Measurements from ENCODE around the gene SUPT7L. TPM values are rescaled to one million over a fixed set of nuclear protein-coding genes. Genes with fewer than 3 reads are reported as not detected.

SUPT7L gene
- total and polyA plus RNA-seq, 7 donors, result 17.1 to 33.8 (median 21.1) TPM

DNA sequence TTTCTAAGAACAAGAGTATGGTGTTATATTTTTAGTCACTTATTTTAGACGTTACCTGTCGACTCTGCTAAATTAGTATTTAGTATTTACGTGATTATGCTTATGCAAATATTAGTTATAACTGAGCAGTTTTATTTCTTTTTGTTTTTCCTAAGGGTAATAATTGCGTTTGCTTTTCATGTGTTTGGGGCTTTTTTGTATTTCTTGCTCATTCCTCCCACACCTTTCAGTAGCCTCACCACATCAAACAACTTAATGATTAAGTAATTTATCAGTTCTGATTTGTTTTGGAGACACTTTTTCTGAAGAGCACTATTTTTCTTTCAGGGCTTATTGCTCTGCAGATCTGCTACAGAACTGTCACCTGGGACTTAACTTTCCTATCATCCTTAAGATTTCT, 7.8 kb upstream of the SUPT7L start:
- Histone ChIP-seq H3K27ac (no peak overlapping the region), H3K4me1 (no peaks in the 10 kb centered on the region), H3K27me3 (ENCODE audit: insufficient read depth in 3 of 3, low read length in 2 of 3) (no peaks in the 10 kb centered on the region), H3K4me3 (no peak overlapping the region), H3K36me3 (ENCODE audit: insufficient read depth in 1 of 2, low read depth in 1 of 2) (peaks cover 3 to 87% of the 10 kb centered on the region in 2 donors), H3K9me3 (no peaks in the 10 kb centered on the region)
- DNase-seq (no peak), ATAC-seq (no peak)
- intact Hi-C loops (cut with DNase I), result no loop called here
- WGBS, 3 donors, result 87 to 96% (median 92%) methylated on average over 4 of the region's 4 CpGs
- TF ChIP-seq, protein P1, sequence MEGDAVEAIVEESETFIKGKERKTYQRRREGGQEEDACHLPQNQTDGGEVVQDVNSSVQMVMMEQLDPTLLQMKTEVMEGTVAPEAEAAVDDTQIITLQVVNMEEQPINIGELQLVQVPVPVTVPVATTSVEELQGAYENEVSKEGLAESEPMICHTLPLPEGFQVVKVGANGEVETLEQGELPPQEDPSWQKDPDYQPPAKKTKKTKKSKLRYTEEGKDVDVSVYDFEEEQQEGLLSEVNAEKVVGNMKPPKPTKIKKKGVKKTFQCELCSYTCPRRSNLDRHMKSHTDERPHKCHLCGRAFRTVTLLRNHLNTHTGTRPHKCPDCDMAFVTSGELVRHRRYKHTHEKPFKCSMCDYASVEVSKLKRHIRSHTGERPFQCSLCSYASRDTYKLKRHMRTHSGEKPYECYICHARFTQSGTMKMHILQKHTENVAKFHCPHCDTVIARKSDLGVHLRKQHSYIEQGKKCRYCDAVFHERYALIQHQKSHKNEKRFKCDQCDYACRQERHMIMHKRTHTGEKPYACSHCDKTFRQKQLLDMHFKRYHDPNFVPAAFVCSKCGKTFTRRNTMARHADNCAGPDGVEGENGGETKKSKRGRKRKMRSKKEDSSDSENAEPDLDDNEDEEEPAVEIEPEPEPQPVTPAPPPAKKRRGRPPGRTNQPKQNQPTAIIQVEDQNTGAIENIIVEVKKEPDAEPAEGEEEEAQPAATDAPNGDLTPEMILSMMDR (IDR thresholded peaks at IDR 0.05), result no peak

DNA sequence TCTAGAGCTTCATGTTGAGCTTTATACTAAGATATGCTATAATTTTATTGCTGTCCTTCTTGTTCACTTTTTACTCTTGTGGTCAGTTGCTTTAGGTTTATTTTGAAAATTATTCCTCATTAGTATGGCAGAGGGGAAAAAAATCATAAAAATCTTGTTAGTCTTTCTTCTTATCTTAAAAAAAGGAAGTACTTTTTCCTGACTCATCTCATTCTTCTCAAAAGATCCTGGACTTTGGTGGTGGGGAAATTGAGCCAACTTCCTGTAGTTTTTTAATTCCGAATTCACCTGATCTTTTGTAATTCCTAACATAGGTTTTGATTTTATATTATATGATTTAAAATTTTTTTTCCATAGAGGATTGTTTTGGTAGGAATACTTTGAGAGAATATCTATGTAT, 4.0 kb upstream of the SUPT7L start:
- ATAC-seq (no peak), DNase-seq (no peak)
- no peak overlapping the region for H3K4me3 ChIP-seq
- H3K36me3 ChIP-seq (ENCODE audit: insufficient read depth in 1 of 2, low read depth in 1 of 2), result peaks cover 0 to 71% of the 10 kb centered on the region in 2 donors
- H3K9me3 ChIP-seq, result no peaks in the 10 kb centered on the region
- peaks cover 20% of the 10 kb centered on the region for H3K4me1 ChIP-seq
- H3K27me3 ChIP-seq (ENCODE audit: insufficient read depth in 3 of 3, low read length in 2 of 3), result no peaks in the 10 kb centered on the region
- no peak overlapping the region for H3K27ac ChIP-seq
- WGBS, 3 donors, result 74 to 81% (median 80%) methylated on average over 1 of the region's 1 CpG
- TF ChIP-seq, protein P1 (IDR thresholded peaks at IDR 0.05), result no peak
- intact Hi-C loops (cut with DNase I), result no loop called here

DNA sequence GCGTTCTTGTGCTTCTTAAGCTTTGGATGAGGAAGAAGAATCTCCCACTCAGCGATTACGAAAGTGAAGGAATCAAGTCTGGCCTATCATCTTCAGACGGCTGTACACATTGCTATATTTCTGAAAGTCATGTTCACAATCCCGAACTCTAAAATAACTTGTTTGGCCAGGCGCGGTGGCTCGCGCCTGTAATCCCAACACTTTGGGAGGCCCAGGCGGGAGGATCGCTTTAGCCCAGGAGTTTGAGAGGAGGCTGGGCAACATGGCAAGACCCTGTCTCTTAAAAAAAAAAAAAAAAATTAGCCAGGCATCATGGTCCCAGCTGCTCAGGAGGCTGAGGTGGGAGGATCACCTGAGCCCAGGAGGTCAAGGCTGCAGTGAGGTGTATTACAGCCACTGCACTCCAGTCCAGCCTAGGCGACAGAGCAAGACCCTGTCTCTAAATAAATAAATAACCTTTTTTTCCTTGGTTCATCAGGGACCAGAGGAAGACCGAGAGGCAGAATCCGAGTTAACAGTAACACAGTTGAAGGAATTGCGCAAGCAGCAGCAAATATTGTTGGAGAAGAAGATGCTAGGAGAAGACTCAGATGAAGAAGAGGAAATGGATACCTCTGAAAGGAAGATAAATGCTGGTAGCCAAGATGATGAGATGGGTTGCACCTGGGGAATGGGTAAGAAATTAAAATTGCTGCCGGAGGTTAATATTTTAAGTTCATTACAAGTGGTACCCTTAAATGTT, 1.4 kb upstream of the SUPT7L start:
- Histone ChIP-seq H3K36me3 (ENCODE audit: insufficient read depth in 1 of 2, low read depth in 1 of 2) (peaks cover 7 to 71% of the 10 kb centered on the region in 2 donors), H3K9me3 (no peaks in the 10 kb centered on the region), H3K27me3 (ENCODE audit: insufficient read depth in 3 of 3, low read length in 2 of 3) (no peaks in the 10 kb centered on the region), H3K27ac (peak overlapping the region; percentile 89), H3K4me3 (peak overlapping the region; percentile 97), H3K4me1 (peaks cover 31% of the 10 kb centered on the region)
- DNase-seq (no peak), ATAC-seq (no peak)
- WGBS, 3 donors, result 85 to 88% (median 86%) methylated on average over 16 of the region's 16 CpGs
- TF ChIP-seq, protein P1 (IDR thresholded peaks at IDR 0.05), result no peak
- intact Hi-C loops (cut with DNase I), result loop anchor here in 1 of 2 donors (5.0 kb wide), 1 partner anchor 37 kb away; the partner anchor contains the start of genes CCDC121 and GPN1

DNA sequence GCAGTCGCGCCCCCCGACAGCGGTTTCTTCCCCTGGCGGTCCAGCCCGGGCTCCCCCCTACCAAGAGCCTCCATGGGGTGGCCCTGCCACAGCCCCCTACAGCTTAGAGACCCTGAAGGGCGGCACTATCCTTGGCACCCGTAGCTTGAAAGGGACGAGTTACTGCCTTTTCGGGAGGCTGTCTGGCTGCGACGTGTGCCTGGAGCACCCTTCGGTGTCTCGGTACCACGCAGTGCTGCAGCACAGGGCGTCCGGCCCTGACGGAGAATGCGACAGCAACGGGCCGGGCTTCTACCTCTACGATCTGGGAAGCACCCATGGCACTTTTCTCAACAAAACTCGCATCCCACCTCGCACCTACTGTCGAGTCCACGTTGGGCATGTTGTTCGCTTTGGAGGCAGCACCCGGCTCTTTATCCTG, 750 bp upstream of the SUPT7L start:
- no peak for DNase-seq

More for the DNA sequence above, 750 bp upstream of the SUPT7L start:
- intact Hi-C loops (cut with DNase I), result loop anchor here in 1 of 2 donors (5.0 kb wide), 1 partner anchor 37 kb away; the partner anchor contains the start of genes CCDC121 and GPN1
- Histone ChIP-seq H3K27ac (peak overlapping the region; percentile 89), H3K4me3 (peak overlapping the region; percentile 97), H3K4me1 (peaks cover 34% of the 10 kb centered on the region), H3K9me3 (no peaks in the 10 kb centered on the region), H3K36me3 (ENCODE audit: insufficient read depth in 1 of 2, low read depth in 1 of 2) (peaks cover 7 to 71% of the 10 kb centered on the region in 2 donors), H3K27me3 (ENCODE audit: insufficient read depth in 3 of 3, low read length in 2 of 3) (no peaks in the 10 kb centered on the region)
- 1 to 4% (median 3%) methylated on average over 27 to 28 of the region's 28 CpGs for WGBS, 3 donors
- ATAC-seq, result peak in 1 of 4 donors; percentile 16
- TF ChIP-seq, protein P1 (IDR thresholded peaks at IDR 0.05), result no peak

Data from psoas muscle (tissue), 8 donors.